Dermis blood vessel endothelial cell (primary cell): ENCODE measurements around the gene PDCD6IP. TPM values are rescaled to one million over a fixed set of nuclear protein-coding genes. Genes with fewer than 3 reads are reported as not detected.
"Not testable (repeated sequence)": the region's sequence is repeated elsewhere in the genome, so short reads cannot be mapped to it uniquely, and the experiment has no call there.

Source experiments
- DNase-seq: peaks from one replicate; pipeline ENCODE4 v3.0.0; 2010
- total RNA-seq: library from RNA; depleted of rRNA; stranded (reverse); fragments of >200 nt; gene quantifications from 2 replicates; pipeline ENCODE4 v1.2.3, GENCODE V29; 2014

Gene PDCD6IP
- total RNA-seq, 1 donor from 2014 or later, result 325 TPM

- peak; percentile 70 for DNase-seq
Observed at GRCh38 chr3:33855884-33856546, 57.6 kb downstream of the PDCD6IP start.

- not testable (repeated sequence) for DNase-seq
Observed at GRCh38 chr3:33857701-33858100, 59.3 kb downstream of the PDCD6IP start.

DNA sequence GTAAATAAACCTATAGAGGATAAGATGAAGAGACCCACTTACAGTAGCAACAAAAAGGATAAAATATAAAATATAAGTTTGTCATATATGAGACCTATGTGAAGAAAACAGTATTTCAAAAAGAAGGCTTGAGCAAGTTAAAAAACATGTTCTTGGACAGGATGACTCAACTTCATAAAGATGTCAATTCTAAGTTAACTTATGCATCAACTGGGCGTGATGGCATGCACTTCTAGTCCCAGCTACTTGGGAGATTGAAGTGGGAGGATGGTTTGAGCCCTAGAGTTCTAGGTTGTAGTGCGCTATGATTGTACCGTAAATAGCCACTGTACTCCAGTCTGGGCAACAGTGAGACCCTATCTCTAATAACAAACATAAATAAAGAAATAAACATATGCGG, 59.7 kb downstream of the PDCD6IP start:
- DNase-seq, result no peak

DNA sequence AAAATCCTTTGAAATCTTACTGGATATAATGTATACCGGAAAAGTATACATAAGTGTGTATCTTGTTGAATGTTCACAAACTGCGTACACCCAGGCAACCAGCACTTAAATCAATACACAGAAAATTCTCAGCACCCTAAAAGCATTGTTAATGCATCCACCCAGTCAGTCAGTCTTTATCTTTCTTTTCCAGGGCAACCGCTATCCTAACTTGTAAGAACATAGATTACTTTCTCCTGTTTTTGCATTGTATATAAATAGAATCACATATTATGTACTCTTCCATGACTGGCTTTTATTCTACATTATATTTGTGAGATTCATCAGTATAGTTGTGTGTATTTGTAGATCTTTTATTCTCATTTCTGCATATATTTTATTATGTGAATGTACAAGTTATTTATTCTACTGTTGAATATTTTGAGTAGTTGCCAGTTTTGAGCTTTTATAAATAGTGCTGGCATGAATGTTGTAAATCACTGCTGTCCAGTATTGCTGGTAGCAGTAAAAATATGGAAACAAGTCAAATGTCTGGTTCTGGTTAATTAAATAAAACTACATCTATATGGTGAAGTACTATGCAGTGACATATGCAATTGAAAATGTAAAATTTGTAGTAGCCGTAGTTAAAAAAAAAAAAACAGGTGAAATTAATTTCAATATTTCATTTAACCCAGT, 62.1 kb downstream of the PDCD6IP start:
- DNase-seq, result no peak

- no peak for DNase-seq
Observed at GRCh38 chr3:33865133-33865532, 66.7 kb downstream of the PDCD6IP start.

DNA sequence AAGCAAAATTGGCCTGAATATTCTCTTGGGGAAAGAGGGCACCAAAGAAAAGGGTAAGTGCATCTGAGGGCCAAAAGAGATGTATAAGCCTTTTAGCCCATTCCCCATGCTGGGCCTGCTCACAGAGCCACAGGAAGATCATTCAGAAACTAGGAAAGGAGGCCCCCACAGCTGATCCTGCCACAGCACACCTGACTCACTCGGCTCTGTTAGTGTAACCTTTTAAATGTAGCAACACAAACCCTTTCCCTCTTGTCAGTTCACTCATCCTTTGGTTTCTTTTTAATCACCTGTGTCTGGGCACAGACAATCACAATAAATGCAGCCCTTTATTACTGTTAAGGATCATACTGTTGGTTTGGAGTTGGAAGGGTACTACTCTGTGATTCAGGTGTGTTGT, 69.9 kb downstream of the PDCD6IP start:
- no peak for DNase-seq

DNA sequence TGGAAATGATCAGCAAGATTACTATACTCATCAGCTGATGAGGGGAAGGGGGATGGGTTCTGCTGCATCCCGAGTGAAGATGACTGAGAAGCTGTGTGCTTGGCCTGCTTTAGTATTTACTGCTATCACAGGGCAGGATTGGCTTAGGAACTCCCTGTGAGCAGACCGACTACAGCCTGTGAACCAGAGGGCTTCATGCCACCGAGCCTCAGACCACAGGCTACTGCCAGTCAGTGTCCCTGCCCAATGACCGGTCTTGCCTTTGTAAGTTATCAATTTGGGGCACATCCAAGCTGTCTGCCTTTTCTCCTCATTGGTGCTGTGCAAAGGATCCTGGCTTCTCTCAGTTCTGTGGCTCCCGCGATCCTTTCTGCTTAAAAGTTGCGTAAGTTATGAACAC, 71.5 kb downstream of the PDCD6IP start:
- DNase-seq, result no peak

GRCh38 chr3:33874815-33875214, 76.4 kb downstream of the PDCD6IP start:
- DNase-seq, result no peak

GRCh38 chr3:33875680-33876079, 77.2 kb downstream of the PDCD6IP start:
- DNase-seq, result no peak

DNA sequence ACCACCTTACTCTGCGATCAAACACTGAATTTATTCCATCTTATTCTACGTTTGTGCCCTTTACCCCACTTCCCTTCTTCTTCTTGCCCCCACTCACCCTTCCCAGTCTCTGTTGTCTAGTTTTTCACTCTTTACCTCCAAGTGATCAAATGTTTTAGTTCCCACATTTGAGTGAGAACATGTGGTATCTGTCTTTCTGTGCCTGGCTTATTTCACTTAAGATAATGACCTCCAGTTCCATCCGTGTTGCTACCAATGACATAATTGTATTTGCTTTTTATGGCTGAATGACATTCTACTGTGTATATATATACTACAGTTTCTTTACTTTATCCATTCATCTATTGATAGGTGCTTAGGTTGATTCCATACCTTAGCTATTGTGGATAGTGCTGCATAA, 78.8 kb downstream of the PDCD6IP start:
- no peak for DNase-seq

GRCh38 chr3:33879540-33879939, 81.1 kb downstream of the PDCD6IP start:
- no peak for DNase-seq

- DNase-seq, result no peak
Observed at GRCh38 chr3:33881156-33882064, 83.0 kb downstream of the PDCD6IP start.

- DNase-seq, result no peak
Observed at GRCh38 chr3:33882296-33882695, 83.9 kb downstream of the PDCD6IP start.

- DNase-seq, result peak; percentile 69
Observed at GRCh38 chr3:33883538-33883950, 85.1 kb downstream of the PDCD6IP start.

DNA sequence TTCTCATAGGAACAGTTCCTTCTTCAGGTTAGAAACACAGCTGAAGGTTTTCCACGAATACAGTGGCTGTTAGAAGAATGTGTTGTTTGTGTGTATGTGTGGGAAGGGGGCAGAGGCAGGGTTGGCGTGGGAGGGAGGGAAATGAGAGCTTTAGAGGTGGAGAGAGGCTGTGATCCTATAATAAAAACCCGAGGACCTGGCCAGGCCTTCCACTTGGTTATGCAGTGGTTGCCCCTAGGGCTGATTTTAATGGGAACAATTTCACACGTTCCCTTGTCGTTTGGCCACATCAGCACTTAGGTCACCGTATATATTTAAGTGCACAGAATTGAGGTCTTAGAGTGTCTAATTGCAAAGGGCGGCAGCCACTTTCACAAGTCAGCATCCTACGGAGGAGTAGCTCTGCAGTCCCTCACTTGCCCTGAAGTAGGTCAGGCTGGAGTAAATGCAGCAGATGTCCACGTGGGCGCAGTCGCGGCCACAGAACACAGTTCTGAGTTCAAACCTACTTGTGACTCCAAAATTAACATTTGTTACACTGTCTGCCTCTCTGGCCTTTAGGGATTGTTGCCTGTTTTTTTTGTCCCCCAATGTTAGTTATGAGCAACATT, 85.6 kb downstream of the PDCD6IP start:
- DNase-seq, result peak; percentile 26

GRCh38 chr3:33884701-33885100, 86.3 kb downstream of the PDCD6IP start:
- DNase-seq, result no peak

DNA sequence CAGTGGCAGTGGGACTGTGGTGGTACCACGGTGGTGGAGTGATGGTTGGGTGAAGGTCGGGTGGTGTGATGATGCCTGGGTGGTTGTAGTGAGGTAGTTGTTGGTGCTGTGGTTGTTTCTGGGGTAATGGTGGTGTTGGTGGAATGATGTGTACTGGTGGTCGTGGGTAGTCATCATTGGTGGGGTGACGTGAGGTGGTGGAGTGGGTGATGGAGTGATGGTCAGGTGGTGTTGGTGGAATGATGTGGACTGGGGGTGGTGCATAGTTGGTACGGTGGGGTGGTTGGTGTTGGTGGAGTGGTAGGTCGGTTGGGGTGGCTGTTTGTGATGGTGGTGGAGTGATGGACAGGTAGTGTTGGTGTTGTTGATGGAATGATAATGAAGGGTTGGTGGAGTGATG, 87.1 kb downstream of the PDCD6IP start:
- DNase-seq, result no peak

- no peak for DNase-seq
Observed at GRCh38 chr3:33886015-33886414, 87.6 kb downstream of the PDCD6IP start.

GRCh38 chr3:33887478-33887877, 89.0 kb downstream of the PDCD6IP start:
- DNase-seq, result no peak

- DNase-seq, result no peak
Observed at GRCh38 chr3:33889394-33890039, 91.1 kb downstream of the PDCD6IP start.

GRCh38 chr3:33892655-33893054, 94.2 kb downstream of the PDCD6IP start:
- no peak for DNase-seq

- no peak for DNase-seq
Observed at GRCh38 chr3:33895658-33896057, 97.2 kb downstream of the PDCD6IP start.
